ENCODE measurements around the gene SH3PXD2B. TPM values are rescaled to one million over a fixed set of nuclear protein-coding genes. Genes with fewer than 3 reads are reported as not detected.

The SH3PXD2B gene
- total and polyA plus RNA-seq, 2 of the 13 experiments (the other 11 are each of a cell fraction or from before 2014, with no cell fraction given), result 3.4 to 4.6 TPM

GRCh38 chr5:172414531-172415361, 39.6 kb downstream of the SH3PXD2B start (continued):
- peak; percentile 89; the same call in 1 of the 2 replicates for TF ChIP-seq THRA (CRISPR knock-in tag; IDR thresholded peaks at IDR 0.05; ENCODE audit: borderline replicate concordance)
- TF ChIP-seq ZNF777 (CRISPR knock-in tag; IDR thresholded peaks at IDR 0.05), result no peak
- TF ChIP-seq PATZ1 (CRISPR knock-in tag; IDR thresholded peaks at IDR 0.05), result peak; percentile 67
- TF ChIP-seq KAT8 (CRISPR knock-in tag; IDR thresholded peaks at IDR 0.05), result peak; percentile 65; the same call in 1 of the 2 replicates
- TF ChIP-seq RARA (CRISPR knock-in tag; IDR thresholded peaks at IDR 0.05), result peak; percentile 97
- TF ChIP-seq CHD4 (IDR thresholded peaks at IDR 0.05; ENCODE audit: borderline replicate concordance, low read length), result no peak
- TF ChIP-seq ERF (CRISPR knock-in tag; IDR thresholded peaks at IDR 0.05), result peak; percentile 94
- TF ChIP-seq, protein P1, sequence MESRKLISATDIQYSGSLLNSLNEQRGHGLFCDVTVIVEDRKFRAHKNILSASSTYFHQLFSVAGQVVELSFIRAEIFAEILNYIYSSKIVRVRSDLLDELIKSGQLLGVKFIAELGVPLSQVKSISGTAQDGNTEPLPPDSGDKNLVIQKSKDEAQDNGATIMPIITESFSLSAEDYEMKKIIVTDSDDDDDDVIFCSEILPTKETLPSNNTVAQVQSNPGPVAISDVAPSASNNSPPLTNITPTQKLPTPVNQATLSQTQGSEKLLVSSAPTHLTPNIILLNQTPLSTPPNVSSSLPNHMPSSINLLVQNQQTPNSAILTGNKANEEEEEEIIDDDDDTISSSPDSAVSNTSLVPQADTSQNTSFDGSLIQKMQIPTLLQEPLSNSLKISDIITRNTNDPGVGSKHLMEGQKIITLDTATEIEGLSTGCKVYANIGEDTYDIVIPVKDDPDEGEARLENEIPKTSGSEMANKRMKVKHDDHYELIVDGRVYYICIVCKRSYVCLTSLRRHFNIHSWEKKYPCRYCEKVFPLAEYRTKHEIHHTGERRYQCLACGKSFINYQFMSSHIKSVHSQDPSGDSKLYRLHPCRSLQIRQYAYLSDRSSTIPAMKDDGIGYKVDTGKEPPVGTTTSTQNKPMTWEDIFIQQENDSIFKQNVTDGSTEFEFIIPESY (CRISPR knock-in tag; IDR thresholded peaks at IDR 0.05), result peak; percentile 45; the same call in 1 of the 2 replicates
- peak; percentile 51; the same call in 1 of the 2 replicates for TF ChIP-seq ZNF556 (CRISPR knock-in tag; IDR thresholded peaks at IDR 0.05; ENCODE audit: borderline replicate concordance)
- TF ChIP-seq DPF2 (CRISPR knock-in tag; IDR thresholded peaks at IDR 0.05; ENCODE audit: borderline replicate concordance, low read depth), result peak; percentile 85; the same call in 1 of the 2 replicates
- TF ChIP-seq, protein P2, sequence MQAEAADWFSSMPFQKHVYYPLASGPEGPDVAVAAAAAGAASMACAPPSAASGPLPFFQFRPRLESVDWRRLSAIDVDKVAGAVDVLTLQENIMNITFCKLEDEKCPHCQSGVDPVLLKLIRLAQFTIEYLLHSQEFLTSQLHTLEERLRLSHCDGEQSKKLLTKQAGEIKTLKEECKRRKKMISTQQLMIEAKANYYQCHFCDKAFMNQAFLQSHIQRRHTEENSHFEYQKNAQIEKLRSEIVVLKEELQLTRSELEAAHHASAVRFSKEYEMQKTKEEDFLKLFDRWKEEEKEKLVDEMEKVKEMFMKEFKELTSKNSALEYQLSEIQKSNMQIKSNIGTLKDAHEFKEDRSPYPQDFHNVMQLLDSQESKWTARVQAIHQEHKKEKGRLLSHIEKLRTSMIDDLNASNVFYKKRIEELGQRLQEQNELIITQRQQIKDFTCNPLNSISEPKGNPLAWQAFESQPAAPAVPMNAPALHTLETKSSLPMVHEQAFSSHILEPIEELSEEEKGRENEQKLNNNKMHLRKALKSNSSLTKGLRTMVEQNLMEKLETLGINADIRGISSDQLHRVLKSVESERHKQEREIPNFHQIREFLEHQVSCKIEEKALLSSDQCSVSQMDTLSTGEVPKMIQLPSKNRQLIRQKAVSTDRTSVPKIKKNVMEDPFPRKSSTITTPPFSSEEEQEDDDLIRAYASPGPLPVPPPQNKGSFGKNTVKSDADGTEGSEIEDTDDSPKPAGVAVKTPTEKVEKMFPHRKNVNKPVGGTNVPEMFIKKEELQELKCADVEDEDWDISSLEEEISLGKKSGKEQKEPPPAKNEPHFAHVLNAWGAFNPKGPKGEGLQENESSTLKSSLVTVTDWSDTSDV (CRISPR knock-in tag; IDR thresholded peaks at IDR 0.05), result no peak
